AG20443 (cell line): ENCODE results near the gene PEAR1.
A peak's percentile ranks its signal among the peaks of the same experiment; 100 is the strongest.

ENCODE experiments used
- DNase-seq: peaks from one replicate; pipeline ENCODE4 v3.0.0; 2012; ENCODE audit warnings: low spot score, mixed read lengths

PEAR1 gene

GRCh38 chr1:156900896-156901589 is 7.5 kb downstream of the PEAR1 start:
- DNase-seq, result no peak

GRCh38 chr1:156901590-156901900 is 8.0 kb downstream of the PEAR1 start:
- DNase-seq, result no peak

GRCh38 chr1:156901966-156902915 is 8.7 kb downstream of the PEAR1 start:
- peak; percentile 44 for DNase-seq

GRCh38 chr1:156903328-156904091 is 10.0 kb downstream of the PEAR1 start:
- DNase-seq, result no peak

- no peak for DNase-seq
Measured at GRCh38 chr1:156904187-156904959, 10.9 kb downstream of the PEAR1 start.

- DNase-seq, result no peak
Measured at GRCh38 chr1:156905176-156905575, 11.7 kb downstream of the PEAR1 start.

- no peak for DNase-seq
Measured at GRCh38 chr1:156905651-156906050, 12.1 kb downstream of the PEAR1 start.

GRCh38 chr1:156906206-156906906 is 12.8 kb downstream of the PEAR1 start:
- no peak for DNase-seq

GRCh38 chr1:156908541-156908940 is 15.0 kb downstream of the PEAR1 start:
- DNase-seq, result no peak

GRCh38 chr1:156908955-156909354 is 15.4 kb downstream of the PEAR1 start:
- no peak for DNase-seq

- DNase-seq, result no peak
Measured at GRCh38 chr1:156909671-156910070, 16.2 kb downstream of the PEAR1 start.

GRCh38 chr1:156910309-156910782 is 16.8 kb downstream of the PEAR1 start:
- DNase-seq, result peak; percentile 59

- no peak for DNase-seq
Measured at GRCh38 chr1:156911577-156912298, 18.2 kb downstream of the PEAR1 start.

- no peak for DNase-seq
Measured at GRCh38 chr1:156912310-156912709, 18.8 kb downstream of the PEAR1 start.

- DNase-seq, result peak; percentile 54
Measured at GRCh38 chr1:156912861-156913808, 19.6 kb downstream of the PEAR1 start.

GRCh38 chr1:156913809-156914387 is 20.4 kb downstream of the PEAR1 start:
- DNase-seq, result no peak

GRCh38 chr1:156914440-156914856 is 20.9 kb downstream of the PEAR1 start:
- DNase-seq, result no peak

- peak; percentile 98 for DNase-seq
Measured at GRCh38 chr1:156920233-156921052, 26.9 kb downstream of the PEAR1 start, which contains the start of gene LRRC71. Gene LRRC71, plus strand, starts transcription at chr1:156920632. Its CDS starts 172 bp downstream, at chr1:156920804.
